ENCODE data around the gene PTPRK.

- TF ChIP-seq CTCF (conservative IDR thresholded peaks at IDR 0.05 in 1 of 2, IDR thresholded peaks at IDR 0.05 in 1 of 2; ENCODE audit: low read depth in 1 of 2, low read length in 2 of 2), result no peak
- TF ChIP-seq EZH2 (IDR thresholded peaks at IDR 0.05; ENCODE audit: low read length, missing control alignments), result no peak
Observed at GRCh38 chr6:128149796-128150195, 370.6 kb downstream of the PTPRK start.

Data from fibroblast of lung (primary cell).